Liver (tissue), 9 donors: ENCODE results near the gene VAPB. TPM values are rescaled to one million over a fixed set of nuclear protein-coding genes. Genes with fewer than 3 reads are reported as not detected.
A peak's percentile ranks its signal among the peaks of the same experiment; 100 is the strongest.

Experiments
- DNase-seq: peaks from one replicate; pipeline ENCODE4 v3.0.0-alpha.2; 2017; ENCODE audit warnings: low spot score
- H3K27ac ChIP-seq, 2 donors: one replicate each; pipeline ENCODE4 v1.7.0; 2013; ENCODE audit warnings: inconsistent platforms in 2 of 2, low read length in 2 of 2, control low read depth in 1 of 2, low read depth in 1 of 2, mild to moderate bottlenecking in 1 of 2
- H3K27me3 ChIP-seq, 4 donors: one replicate each; pipeline versions ENCODE4 v1.6.1 to v1.7.0; 2013; ENCODE audit warnings: low read length in 3 of 4, inconsistent platforms in 1 of 4, mild to moderate bottlenecking in 1 of 4, moderate library complexity in 1 of 4; ENCODE audit not compliant: control insufficient read depth in 4 of 4, insufficient read depth in 4 of 4
- H3K36me3 ChIP-seq, 4 donors: one replicate each; pipeline versions ENCODE4 v1.6.1 to v1.7.0; 2013; ENCODE audit warnings: low read length in 3 of 4, mild to moderate bottlenecking in 3 of 4, low read depth in 1 of 4, moderate library complexity in 1 of 4; ENCODE audit not compliant: control insufficient read depth in 4 of 4, insufficient read depth in 3 of 4
- H3K4me1 ChIP-seq, 4 donors: one replicate each; pipeline versions ENCODE4 v1.6.1 to v1.7.0; 2013; ENCODE audit warnings: low read length in 3 of 4, mild to moderate bottlenecking in 3 of 4, moderate library complexity in 1 of 4; ENCODE audit not compliant: control insufficient read depth in 4 of 4, insufficient read depth in 4 of 4
- H3K4me3 ChIP-seq, 3 donors: one replicate each; pipeline versions ENCODE4 v1.6.1 to v1.7.0; 2013; ENCODE audit warnings: low read length in 3 of 3, control low read depth in 1 of 3, low read depth in 1 of 3, mild to moderate bottlenecking in 1 of 3
- H3K9ac ChIP-seq, 2 donors: one replicate each; pipeline ENCODE4 v1.7.0; 2013; ENCODE audit warnings: low read length in 2 of 2, mild to moderate bottlenecking in 2 of 2, moderate library complexity in 2 of 2, control low read depth in 1 of 2, low read depth in 1 of 2
- H3K9me3 ChIP-seq, 4 donors: one replicate each; pipeline versions ENCODE4 v1.6.1 to v1.7.0; 2013; ENCODE audit warnings: low read length in 3 of 4; ENCODE audit not compliant: control insufficient read depth in 4 of 4
- EGR1 ChIP-seq, 2 donors: IDR thresholded peaks; 2 replicates each; pipeline ENCODE4 v1.6.1; 2016 to 2018; ENCODE audit warnings: antibody characterized with exemption in 2 of 2, low read depth in 2 of 2
- FOXA1 ChIP-seq: IDR thresholded peaks from 2 replicates; pipeline ENCODE4 v1.6.1; 2016; ENCODE audit warnings: antibody characterized with exemption
- FOXA2 ChIP-seq: IDR thresholded peaks from 2 replicates; pipeline ENCODE4 v1.6.1; 2016; ENCODE audit warnings: antibody characterized with exemption
- GABPA ChIP-seq, 2 donors: IDR thresholded peaks in 1 of 2; conservative IDR thresholded peaks in 1 of 2; 2 replicates each; pipeline ENCODE4 v1.6.1; 2016; ENCODE audit warnings: antibody characterized with exemption in 2 of 2, mild to moderate bottlenecking in 1 of 2, moderate library complexity in 1 of 2
- NR2F2 ChIP-seq: IDR thresholded peaks from 2 replicates; pipeline ENCODE4 v1.6.1; 2016; ENCODE audit warnings: antibody characterized with exemption
- RAD21 ChIP-seq, 2 donors: IDR thresholded peaks; 2 replicates each; pipeline ENCODE4 v1.6.1; 2016; ENCODE audit warnings: antibody characterized with exemption in 2 of 2, mild to moderate bottlenecking in 2 of 2
- RXRA ChIP-seq, 2 donors: IDR thresholded peaks; 2 replicates each; pipeline ENCODE4 v1.6.1; 2017 to 2018; ENCODE audit warnings: antibody characterized with exemption in 2 of 2, mild to moderate bottlenecking in 1 of 2
- SP1 ChIP-seq: IDR thresholded peaks from 2 replicates; pipeline ENCODE4 v1.6.1; 2018; ENCODE audit warnings: antibody characterized with exemption, mild to moderate bottlenecking
- TAF1 ChIP-seq: conservative IDR thresholded peaks from 2 replicates; pipeline ENCODE4 v1.6.1; 2016; ENCODE audit warnings: antibody characterized with exemption, mild to moderate bottlenecking
- WGBS: extraction: QIAGEN DNeasy Blood & Tissue Kit; methylation state at CpG from one replicate; pipeline ENCODE4 v1.1.7; 2013; 5-methylcytosine and 5-hydroxymethylcytosine counted together
- polyA plus RNA-seq, 2 donors: library from polyadenylated mRNA; stranded (reverse) in 1 of 2; unstranded in 1 of 2; fragments of 200-250 nt in 1 of 2; fragments of >200 nt in 1 of 2; fragmentation: Nextera tagmentation in 1 of 2; extraction: Ambion mirVana in 1 of 2; gene quantifications; one replicate each; pipeline versions ENCODE4 v1.2.1 to v1.2.3, GENCODE V29; 2013 to 2015
- total RNA-seq, 2 donors: library from RNA; depleted of rRNA; stranded (reverse); fragments of >200 nt; gene quantifications; one replicate each; pipeline ENCODE4 v1.2.3, GENCODE V29; 2014
- TF ChIP-seq, protein P1 (sequence below): fragments of 150-350 bp; IDR thresholded peaks from 2 replicates; pipeline ENCODE4 v1.5.1; 2017; ENCODE audit warnings: improper control_type of control experiment, low read depth, low read length; ENCODE audit not compliant: missing input control
- TF ChIP-seq, protein P2 (sequence below): IDR thresholded peaks from 2 replicates; pipeline ENCODE4 v1.6.1; 2016; ENCODE audit warnings: antibody characterized with exemption
- TF ChIP-seq, protein P3 (sequence below): IDR thresholded peaks from 2 replicates; pipeline ENCODE4 v1.6.1; 2016; ENCODE audit warnings: antibody characterized with exemption, mild to moderate bottlenecking
- TF ChIP-seq, protein P4 (sequence below): IDR thresholded peaks from 2 replicates; pipeline ENCODE4 v1.6.1; 2016; ENCODE audit warnings: antibody characterized with exemption
- donor health status: healthy.
- donor health status: healthy.
- donor health status: healthy.
- donor health status: healthy.
- donor health status: healthy.

The VAPB gene
- total and polyA plus RNA-seq, 4 donors: 12.2 to 21.7 (median 18.5) TPM

DNA sequence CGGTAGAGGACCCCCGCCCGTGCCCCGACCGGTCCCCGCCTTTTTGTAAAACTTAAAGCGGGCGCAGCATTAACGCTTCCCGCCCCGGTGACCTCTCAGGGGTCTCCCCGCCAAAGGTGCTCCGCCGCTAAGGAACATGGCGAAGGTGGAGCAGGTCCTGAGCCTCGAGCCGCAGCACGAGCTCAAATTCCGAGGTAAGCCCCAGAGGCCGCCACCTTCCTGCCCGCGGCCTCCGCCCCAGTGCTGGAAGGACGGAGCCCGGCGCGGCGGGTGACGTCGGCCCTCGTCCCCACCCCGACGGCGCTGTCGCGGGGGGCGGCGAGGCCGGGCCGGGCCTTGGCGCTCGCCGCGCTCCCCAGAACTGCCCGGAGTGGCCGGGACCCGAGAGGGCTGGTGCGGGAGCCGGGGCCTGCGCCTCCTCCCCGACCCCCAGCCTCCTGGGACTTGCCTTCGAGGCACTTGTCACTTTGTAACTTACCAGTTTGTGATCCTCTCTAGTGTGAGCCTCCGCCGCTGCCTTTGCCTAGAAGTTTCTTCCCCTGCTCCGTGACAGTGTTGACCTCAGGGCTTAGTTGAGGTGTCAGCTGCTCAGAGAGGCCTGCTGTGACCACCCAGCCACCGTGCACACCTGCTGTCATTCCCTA lies 417 bp downstream of the VAPB start (continued):
- no peak for TF ChIP-seq GABPA (IDR thresholded peaks at IDR 0.05 in 1 of 2, conservative IDR thresholded peaks at IDR 0.05 in 1 of 2)

DNA sequence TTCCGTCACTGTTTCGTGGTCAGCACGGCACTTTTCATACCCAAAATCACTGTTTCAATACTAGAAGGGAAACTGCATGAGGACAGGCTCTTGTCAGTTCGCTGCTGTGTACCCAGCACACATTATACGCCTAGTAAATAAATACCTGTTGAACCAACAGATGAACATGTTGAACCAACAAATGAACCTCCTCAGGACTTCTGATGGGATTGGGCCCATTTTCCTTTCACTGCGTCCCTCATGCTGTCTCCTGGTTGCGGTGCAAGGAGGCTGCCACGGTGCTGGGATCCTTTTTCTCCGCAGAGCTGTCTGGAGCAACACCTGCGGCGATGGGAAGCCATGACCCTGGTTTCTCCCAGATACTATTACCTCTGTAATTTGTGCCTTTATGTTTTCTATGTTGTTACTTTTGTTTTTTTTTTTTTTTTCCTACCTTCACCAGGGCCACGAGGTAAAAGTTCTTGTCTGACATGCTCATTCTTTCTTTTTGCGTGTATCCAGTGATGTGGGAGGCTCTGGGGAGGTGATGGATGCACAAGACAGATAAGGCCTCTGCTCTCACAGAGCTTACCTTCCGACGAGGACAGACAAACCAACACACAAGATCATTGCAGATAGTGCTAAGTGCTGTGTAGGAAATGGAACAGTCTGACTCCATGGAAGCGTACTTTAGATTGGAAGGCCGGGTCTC lies 1.1 kb downstream of the VAPB start:
- peaks cover 2 to 19% (median 12%) of the 10 kb centered on the region in 4 donors for H3K4me1 ChIP-seq

DNA sequence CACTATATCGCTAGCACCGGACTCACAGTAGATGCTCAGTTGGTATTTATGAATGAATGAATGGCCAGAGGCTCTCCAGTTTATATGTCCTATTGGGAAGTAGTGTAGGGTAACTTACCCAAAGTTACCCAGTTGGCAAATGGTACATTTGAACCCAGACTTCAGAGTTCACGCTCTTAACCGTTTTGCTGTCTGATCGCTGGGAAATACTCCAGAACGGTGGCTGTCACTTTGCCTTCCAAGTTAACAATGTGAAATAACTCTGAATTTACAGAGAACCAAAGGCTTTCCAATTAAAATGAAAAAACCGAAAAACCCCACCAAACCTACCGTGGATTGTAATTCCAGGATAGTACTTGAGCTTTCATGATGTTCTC lies 1.6 kb downstream of the VAPB start:
- Histone ChIP-seq H3K27me3 (no peaks in the 10 kb centered on the region), H3K27ac (no peak overlapping the region), H3K9ac (no peak overlapping the region), H3K9me3 (no peaks in the 10 kb centered on the region), H3K4me1 (peaks cover 2 to 19% (median 12%) of the 10 kb centered on the region in 4 donors), H3K4me3 (no peak overlapping the region), H3K36me3 (peaks cover 0 to 2% (median 0%) of the 10 kb centered on the region in 4 donors)
- no peak for DNase-seq
- 87% methylated on average over 8 of the region's 8 CpGs for WGBS
- TF ChIP-seq GABPA (IDR thresholded peaks at IDR 0.05 in 1 of 2, conservative IDR thresholded peaks at IDR 0.05 in 1 of 2): no peak
- TF ChIP-seq, protein P1, sequence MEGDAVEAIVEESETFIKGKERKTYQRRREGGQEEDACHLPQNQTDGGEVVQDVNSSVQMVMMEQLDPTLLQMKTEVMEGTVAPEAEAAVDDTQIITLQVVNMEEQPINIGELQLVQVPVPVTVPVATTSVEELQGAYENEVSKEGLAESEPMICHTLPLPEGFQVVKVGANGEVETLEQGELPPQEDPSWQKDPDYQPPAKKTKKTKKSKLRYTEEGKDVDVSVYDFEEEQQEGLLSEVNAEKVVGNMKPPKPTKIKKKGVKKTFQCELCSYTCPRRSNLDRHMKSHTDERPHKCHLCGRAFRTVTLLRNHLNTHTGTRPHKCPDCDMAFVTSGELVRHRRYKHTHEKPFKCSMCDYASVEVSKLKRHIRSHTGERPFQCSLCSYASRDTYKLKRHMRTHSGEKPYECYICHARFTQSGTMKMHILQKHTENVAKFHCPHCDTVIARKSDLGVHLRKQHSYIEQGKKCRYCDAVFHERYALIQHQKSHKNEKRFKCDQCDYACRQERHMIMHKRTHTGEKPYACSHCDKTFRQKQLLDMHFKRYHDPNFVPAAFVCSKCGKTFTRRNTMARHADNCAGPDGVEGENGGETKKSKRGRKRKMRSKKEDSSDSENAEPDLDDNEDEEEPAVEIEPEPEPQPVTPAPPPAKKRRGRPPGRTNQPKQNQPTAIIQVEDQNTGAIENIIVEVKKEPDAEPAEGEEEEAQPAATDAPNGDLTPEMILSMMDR: no peak
- TF ChIP-seq NR2F2: no peak
- TF ChIP-seq, protein P2, sequence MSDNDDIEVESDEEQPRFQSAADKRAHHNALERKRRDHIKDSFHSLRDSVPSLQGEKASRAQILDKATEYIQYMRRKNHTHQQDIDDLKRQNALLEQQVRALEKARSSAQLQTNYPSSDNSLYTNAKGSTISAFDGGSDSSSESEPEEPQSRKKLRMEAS: no peak

More for the DNA sequence above, 1.1 kb downstream of the VAPB start:
- TF ChIP-seq, protein P2: no peak
- TF ChIP-seq RAD21 (IDR thresholded peaks at IDR 0.05) (no peak), EGR1 (IDR thresholded peaks at IDR 0.05; ENCODE audit: low read depth in 2 of 2) (no peak), NR2F2 (no peak), RXRA (IDR thresholded peaks at IDR 0.05) (no peak), GABPA (IDR thresholded peaks at IDR 0.05 in 1 of 2, conservative IDR thresholded peaks at IDR 0.05 in 1 of 2) (no peak), FOXA2 (no peak), FOXA1 (no peak), TAF1 (no peak), SP1 (no peak)
- TF ChIP-seq, protein P3, sequence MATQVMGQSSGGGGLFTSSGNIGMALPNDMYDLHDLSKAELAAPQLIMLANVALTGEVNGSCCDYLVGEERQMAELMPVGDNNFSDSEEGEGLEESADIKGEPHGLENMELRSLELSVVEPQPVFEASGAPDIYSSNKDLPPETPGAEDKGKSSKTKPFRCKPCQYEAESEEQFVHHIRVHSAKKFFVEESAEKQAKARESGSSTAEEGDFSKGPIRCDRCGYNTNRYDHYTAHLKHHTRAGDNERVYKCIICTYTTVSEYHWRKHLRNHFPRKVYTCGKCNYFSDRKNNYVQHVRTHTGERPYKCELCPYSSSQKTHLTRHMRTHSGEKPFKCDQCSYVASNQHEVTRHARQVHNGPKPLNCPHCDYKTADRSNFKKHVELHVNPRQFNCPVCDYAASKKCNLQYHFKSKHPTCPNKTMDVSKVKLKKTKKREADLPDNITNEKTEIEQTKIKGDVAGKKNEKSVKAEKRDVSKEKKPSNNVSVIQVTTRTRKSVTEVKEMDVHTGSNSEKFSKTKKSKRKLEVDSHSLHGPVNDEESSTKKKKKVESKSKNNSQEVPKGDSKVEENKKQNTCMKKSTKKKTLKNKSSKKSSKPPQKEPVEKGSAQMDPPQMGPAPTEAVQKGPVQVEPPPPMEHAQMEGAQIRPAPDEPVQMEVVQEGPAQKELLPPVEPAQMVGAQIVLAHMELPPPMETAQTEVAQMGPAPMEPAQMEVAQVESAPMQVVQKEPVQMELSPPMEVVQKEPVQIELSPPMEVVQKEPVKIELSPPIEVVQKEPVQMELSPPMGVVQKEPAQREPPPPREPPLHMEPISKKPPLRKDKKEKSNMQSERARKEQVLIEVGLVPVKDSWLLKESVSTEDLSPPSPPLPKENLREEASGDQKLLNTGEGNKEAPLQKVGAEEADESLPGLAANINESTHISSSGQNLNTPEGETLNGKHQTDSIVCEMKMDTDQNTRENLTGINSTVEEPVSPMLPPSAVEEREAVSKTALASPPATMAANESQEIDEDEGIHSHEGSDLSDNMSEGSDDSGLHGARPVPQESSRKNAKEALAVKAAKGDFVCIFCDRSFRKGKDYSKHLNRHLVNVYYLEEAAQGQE: no peak
- TF ChIP-seq, protein P4, sequence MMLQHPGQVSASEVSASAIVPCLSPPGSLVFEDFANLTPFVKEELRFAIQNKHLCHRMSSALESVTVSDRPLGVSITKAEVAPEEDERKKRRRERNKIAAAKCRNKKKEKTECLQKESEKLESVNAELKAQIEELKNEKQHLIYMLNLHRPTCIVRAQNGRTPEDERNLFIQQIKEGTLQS: no peak
- WGBS: 81% methylated on average over 17 of the region's 17 CpGs
- H3K9me3 ChIP-seq: no peaks in the 10 kb centered on the region
- peak overlapping the region; percentile 60 to 95 for H3K27ac ChIP-seq
- H3K27me3 ChIP-seq: no peaks in the 10 kb centered on the region
- H3K9ac ChIP-seq: peak overlapping the region; percentile 70 to 73
- H3K36me3 ChIP-seq: peaks cover 0 to 2% (median 0%) of the 10 kb centered on the region in 4 donors
- peak overlapping the region; percentile 69 to 81 (median 70) for H3K4me3 ChIP-seq
- DNase-seq: no peak
